NCI-H1048 (cell line): Measurements from ENCODE around the gene DOCK4.

ENCODE experiments used
- DNase-seq: peaks from one replicate; lab custom pipeline; 2025; lab: John Stamatoyannopoulos, UW

Gene DOCK4

GRCh38 chr7:112005205-112005775 lies 200.9 kb downstream of the DOCK4 start:
- DNase-seq: no peak

DNA sequence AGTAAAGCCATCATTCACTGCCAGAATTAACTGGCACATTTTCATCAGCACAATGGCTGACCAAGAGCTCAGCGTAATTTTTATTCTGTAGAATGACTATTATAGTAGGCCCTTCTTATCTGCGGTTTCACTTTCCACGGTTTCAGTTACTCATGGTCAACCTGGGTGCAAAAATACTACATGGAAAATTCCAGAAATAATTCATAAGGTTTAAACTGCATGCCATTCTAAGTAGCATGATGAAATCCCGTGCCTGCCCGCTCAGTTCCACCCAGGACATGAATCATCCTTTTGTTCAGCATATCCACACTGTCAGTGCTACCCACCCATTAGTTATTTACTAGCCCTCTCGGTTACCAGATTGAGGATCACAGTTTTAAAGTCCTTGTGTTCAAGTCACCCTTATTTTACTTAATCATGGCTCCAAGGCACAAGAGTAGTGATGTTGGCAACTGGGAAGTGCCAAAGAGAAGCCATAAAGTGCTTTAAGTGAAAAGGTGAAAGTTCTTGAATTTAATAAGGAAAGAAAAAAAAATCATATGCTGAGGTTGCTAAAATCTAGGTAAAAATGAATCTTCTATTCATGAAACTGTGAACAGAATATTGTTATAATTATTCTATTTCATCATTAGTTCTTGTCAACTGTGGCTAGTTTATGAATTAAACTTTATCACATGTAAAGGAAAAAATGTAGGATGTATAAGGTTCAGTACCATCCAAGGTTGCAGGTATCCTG lies 204.9 kb downstream of the DOCK4 start:
- no peak for DNase-seq

DNA sequence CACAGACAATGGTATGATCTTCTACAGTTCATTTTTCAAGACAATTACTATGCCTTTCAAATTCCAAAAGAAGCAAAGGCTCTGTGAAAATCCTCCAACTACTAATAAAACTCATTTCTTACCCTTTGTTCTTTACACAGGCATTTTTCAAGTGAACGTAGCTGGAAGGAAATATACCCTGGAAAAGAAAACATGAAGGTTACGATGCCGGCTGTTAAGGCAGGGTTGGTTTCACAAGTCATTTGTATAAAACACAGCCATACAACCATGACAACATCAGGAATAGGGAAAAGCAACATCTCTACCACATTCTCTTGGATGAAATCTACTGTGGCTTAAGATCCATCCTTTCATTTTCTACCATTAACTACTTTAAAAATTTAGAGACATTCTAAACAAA lies 207.9 kb downstream of the DOCK4 start:
- DNase-seq: no peak

- no peak for DNase-seq
Measured at GRCh38 chr7:111997546-111997945, 208.7 kb downstream of the DOCK4 start.

DNA sequence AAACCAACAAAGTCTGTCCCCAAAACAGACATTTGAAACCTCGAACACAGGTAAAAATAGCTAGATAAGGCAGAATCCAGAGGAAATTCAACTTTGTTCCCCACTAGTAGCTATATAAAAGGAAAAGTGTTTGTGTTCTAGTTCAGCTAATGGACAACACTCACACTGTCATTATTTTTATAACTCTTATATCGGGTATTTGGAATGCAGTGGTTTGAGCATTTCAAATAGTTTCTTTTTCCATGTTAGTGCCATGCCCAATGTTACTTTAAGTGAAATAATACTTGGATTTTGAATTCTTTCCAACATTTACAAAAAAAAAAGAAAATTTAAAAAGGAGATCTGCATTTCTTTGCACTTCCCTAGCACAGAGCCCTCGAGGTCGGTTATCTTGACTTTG lies 213.6 kb downstream of the DOCK4 start:
- DNase-seq: no peak

- no peak for DNase-seq
Measured at GRCh38 chr7:111990643-111991042, 215.6 kb downstream of the DOCK4 start.

DNA sequence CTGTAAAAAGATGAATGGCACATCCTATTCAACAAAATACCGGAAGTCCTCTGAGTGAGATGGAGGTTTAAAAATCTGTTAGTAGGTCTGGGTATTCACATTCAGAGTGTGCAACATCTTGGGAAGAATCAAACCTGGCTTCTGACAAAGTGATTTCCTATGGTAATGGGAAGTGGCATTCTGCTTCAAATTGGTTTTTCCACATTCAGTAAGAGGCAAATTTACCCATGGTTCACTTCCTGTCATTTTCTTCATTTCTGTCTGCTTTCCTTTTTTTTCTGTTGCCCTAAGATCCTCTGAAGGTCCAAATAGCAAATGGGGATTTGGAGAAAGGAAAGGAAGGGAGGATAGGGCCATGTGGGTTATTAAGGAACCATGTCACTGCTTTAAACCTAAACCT lies 218.3 kb downstream of the DOCK4 start:
- no peak for DNase-seq

GRCh38 chr7:111987115-111987826 lies 218.9 kb downstream of the DOCK4 start:
- DNase-seq: no peak

- DNase-seq: no peak
Measured at GRCh38 chr7:111986601-111987000, 219.6 kb downstream of the DOCK4 start.

- DNase-seq: no peak
Measured at GRCh38 chr7:111985798-111986197, 220.4 kb downstream of the DOCK4 start.

- DNase-seq: no peak
Measured at GRCh38 chr7:111982804-111983203, 223.4 kb downstream of the DOCK4 start.

DNA sequence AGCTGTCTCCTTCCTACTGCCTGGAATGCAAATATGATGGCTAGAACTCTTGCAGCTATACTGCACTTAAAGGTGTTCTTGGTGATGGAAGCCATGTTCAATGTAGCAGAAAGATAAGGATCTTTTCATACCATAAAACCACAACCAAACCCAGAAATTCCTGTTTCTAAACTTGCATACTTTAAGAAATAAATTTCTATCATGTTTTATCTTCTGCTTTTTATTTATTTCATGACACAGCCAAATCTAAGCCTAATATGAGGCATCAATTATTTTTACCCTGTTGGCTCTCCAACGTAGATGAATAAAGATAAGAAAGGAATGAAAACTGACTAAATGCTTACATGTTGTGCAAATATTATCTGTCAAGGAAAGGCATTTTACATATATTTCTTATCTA lies 224.1 kb downstream of the DOCK4 start:
- no peak for DNase-seq

DNA sequence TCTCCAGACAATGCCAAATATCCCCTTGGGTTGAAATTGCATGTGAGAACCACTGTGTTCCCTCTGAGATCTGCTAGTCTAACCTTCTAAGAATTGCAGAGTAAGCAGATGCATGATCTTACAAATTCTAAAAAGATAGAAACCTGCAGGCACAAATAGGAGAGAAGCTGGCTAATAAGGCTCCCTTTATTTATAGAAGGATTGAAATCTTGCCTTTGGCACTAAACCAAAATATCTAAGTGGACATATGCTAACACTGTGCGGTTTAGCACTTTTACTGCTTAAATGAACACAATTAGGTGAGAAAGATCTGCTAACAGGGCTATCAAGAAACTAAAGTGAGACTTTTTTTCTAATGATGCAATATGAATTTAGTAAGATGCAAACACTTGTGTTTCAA lies 225.5 kb downstream of the DOCK4 start:
- no peak for DNase-seq

DNA sequence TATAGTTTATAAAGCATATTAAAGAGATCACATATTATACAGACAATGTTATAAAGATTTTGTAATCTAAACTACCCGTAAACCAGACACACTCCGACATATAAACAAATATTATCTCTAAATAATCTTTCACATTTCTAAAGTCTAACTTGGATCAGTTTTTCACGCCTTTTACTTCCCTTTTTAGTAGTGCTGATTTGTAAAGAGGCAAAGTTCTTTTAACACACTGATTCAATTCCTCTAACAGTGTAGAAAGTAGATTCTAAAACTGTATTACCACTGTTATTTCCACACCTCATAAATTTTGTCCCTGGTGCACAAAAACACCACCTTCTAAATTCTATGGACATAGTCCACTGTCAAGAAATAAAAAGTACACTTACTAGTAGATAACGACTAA lies 230.9 kb downstream of the DOCK4 start:
- no peak for DNase-seq

GRCh38 chr7:111960984-111961383 lies 245.2 kb downstream of the DOCK4 start:
- no peak for DNase-seq

GRCh38 chr7:111958896-111959295 lies 247.3 kb downstream of the DOCK4 start:
- DNase-seq: no peak

DNA sequence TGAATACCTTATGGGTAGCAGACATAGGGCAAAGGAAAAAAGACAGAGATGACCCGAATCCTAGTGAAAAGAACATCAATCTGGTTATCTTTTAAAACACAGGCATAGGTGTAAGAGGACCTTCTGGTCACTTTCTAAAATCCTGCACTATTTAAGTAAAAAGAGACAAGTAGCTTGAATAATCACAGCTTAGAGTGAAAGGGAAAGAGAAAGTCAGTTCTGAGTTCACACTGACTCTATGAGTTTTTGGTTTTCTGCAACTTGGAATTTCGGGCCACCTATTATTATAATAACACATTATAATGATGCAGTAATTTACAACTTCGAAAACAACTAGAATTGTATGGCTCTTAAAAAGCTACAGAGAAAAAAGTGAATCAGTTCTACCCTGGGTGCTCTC lies 247.8 kb downstream of the DOCK4 start:
- no peak for DNase-seq

DNA sequence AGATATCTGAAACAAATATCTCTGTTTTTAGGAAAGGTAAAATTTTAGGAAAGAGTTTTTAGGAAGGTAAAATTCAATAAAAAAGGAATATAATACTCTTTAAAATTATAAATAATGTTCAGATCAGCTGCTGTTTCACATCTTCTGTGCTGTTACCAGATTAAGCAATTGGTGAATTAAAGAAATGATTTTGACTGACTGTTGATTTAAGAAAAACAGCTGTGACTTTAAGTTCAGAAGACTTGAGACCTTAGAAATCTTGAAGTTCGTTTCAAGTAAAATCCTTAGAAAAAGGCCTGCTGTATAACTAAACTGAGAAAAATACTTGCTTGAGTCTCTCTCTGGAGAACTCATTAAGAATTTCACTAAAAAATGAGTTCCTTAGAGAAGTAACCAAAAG lies 250.6 kb downstream of the DOCK4 start:
- no peak for DNase-seq

DNA sequence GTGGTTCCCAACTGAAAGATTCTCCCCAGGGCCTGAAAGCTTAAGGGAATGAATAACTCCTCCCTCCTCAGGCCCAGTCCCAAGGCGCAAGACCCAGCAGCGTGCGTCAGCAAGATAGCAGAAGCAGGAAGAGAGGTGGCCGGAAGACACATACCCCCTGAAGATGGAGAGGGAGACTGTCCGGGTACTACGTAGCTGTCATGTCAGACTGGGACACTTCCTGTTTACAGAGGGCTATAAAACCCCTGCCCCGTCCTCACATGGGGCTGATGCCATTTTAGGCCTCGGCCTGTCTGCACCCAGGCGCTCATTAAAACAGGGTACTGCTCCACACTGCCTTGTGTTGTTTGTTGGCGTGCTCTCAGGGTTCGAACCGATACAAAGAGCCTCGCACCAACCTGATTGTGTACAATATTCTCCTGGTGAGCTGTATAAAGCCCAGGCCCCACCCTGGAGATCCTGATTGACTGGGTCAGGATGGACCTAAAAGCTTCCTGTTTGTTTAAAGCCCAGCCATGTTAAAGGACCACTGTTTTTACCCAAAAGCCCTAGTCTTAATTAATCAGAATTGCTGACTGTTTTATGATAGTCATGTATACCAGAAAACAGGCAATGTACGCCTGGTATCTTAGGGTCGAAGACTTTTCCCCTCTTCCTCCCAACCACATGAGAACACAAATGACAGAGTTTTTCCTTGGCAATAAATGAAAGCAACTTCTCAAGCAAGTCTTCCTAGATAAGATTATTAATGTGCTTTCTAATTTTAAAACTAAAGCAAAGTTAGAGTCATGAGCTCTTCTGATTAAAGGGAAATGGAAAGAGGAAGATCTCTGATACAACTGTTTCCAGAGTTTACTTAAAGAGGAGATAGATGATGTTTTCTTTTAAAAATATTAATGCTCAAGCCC lies 251.5 kb downstream of the DOCK4 start:
- DNase-seq: no peak

GRCh38 chr7:111954056-111954455 lies 252.1 kb downstream of the DOCK4 start:
- no peak for DNase-seq

DNA sequence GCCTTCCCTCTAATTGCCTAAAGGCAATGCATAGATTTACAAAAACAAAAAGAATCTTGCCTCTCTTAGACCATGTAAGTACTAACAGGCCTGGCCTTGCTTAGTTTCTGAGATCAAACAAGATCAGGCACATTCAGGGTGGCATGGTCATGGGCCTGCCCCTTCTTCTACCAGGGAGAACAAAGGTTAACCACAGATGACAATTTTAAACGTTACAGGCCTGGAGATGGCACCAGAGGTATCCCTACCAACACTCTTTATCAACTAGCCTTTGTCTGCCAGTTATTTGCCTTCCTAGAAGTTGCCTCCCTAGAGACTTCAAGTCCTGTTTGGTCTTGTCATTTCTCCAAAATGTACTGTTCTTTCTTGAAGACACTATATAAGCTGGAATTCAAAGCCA lies 252.6 kb downstream of the DOCK4 start:
- DNase-seq: no peak

- no peak for DNase-seq
Measured at GRCh38 chr7:111952783-111953182, 253.4 kb downstream of the DOCK4 start.
